B cell (primary cell): ENCODE data around the gene PARVB. TPM values are rescaled to one million over a fixed set of nuclear protein-coding genes. Genes with fewer than 3 reads are reported as not detected.

ENCODE experiments used
- ATAC-seq: fragments of 200-7000 bp; cut with Tn5 transposase; one replicate; pipeline ENCODE4 v1.10.0; 2021; ENCODE audit warnings: low read depth, mild to moderate bottlenecking, moderate number of reproducible peaks, moderate library complexity
- CTCF ChIA-PET: fragments of 350-600 bp; sonication (Branson Sonifier 250); formaldehyde crosslinking; loops from one replicate; lab custom pipeline; 2021; ENCODE audit warnings: antibody characterized with exemption, inconsistent platforms; lab: Charles Lee
- POLR2A ChIA-PET: fragments of 350-600 bp; sonication (Branson Sonifier 250); formaldehyde crosslinking; loops from one replicate; lab custom pipeline; 2021; ENCODE audit warnings: antibody characterized with exemption; lab: Charles Lee
- DNase-seq: peaks from one replicate; pipeline ENCODE4 v3.0.0; 2013
- H2AFZ ChIP-seq: 2 replicates; pipeline ENCODE4 v1.6.1; 2012; ENCODE audit warnings: mild to moderate bottlenecking, low read depth, low read length; ENCODE audit not compliant: insufficient read depth, poor library complexity, severe bottlenecking
- H3K27ac ChIP-seq, 2 donors: 1 replicate in 1 of 2; 2 replicates in 1 of 2; pipeline ENCODE4 v1.5.1; 2012 to 2013; ENCODE audit warnings: low read length in 2 of 2, mild to moderate bottlenecking in 2 of 2, moderate library complexity in 1 of 2
- H3K27me3 ChIP-seq, 4 experiments: fragments of 200-600 bp in 1 of 4; sonication (generic) in 1 of 4; replicated peaks in 1 of 4; 1 replicate in 2 of 4; 2 replicates in 2 of 4; pipeline versions ENCODE4 v1.6.1 to v1.7.0; 2013 to 2016; ENCODE audit warnings: low read length in 3 of 4, mild to moderate bottlenecking in 2 of 4, mixed read lengths in 1 of 4, moderate library complexity in 1 of 4; ENCODE audit not compliant: insufficient read depth in 4 of 4, control insufficient read depth in 3 of 4; ENCODE audit errors: control extremely low read depth in 1 of 4
- H3K36me3 ChIP-seq, 2 experiments: replicated peaks in 1 of 2; 1 replicate in 1 of 2; 2 replicates in 1 of 2; pipeline versions ENCODE4 v1.6.1 to v1.7.1; 2013; ENCODE audit warnings: low read length in 1 of 2; ENCODE audit not compliant: insufficient read depth in 2 of 2, control insufficient read depth in 1 of 2; ENCODE audit errors: control extremely low read depth in 1 of 2, extremely low read depth in 1 of 2
- H3K4me1 ChIP-seq, 2 donors: fragments of 200-600 bp in 1 of 2; sonication (generic) in 1 of 2; 1 replicate in 1 of 2; 2 replicates in 1 of 2; pipeline versions ENCODE4 v1.5.1 to v1.6.1; 2013 to 2017; ENCODE audit warnings: low read length in 2 of 2; ENCODE audit not compliant: control insufficient read depth in 2 of 2, insufficient read depth in 2 of 2
- H3K4me2 ChIP-seq: replicated peaks from 2 replicates; pipeline ENCODE3; 2012; ENCODE audit warnings: mild to moderate bottlenecking, low read depth, low read length; ENCODE audit not compliant: poor library complexity, severe bottlenecking
- H3K4me3 ChIP-seq, 5 experiments: fragments of 200-600 bp in 1 of 5; sonication (generic) in 1 of 5; 1 replicate in 3 of 5; 2 replicates in 2 of 5; pipeline versions ENCODE4 v1.5.1 to v1.7.0; 2011 to 2016; ENCODE audit warnings: low read length in 4 of 5, mild to moderate bottlenecking in 4 of 5, low read depth in 2 of 5, control low read depth in 1 of 5, moderate library complexity in 1 of 5; ENCODE audit not compliant: insufficient read depth in 1 of 5; ENCODE audit errors: control extremely low read depth in 1 of 5, extremely low read depth in 1 of 5
- H3K79me2 ChIP-seq: fragments of 200-600 bp; sonication (generic); one replicate; pipeline ENCODE4 v1.6.0; 2016; ENCODE audit warnings: low read length; ENCODE audit not compliant: control insufficient read depth, insufficient read depth
- H3K9ac ChIP-seq: fragments of 200-600 bp; sonication (generic); 2 replicates; pipeline ENCODE4 v1.6.1; 2017; ENCODE audit warnings: mild to moderate bottlenecking, low read length, moderate library complexity
- H3K9me3 ChIP-seq, 3 donors: one replicate each; pipeline versions ENCODE4 v1.6.1 to v1.7.1; 2013; ENCODE audit warnings: low read length in 2 of 3; ENCODE audit not compliant: control insufficient read depth in 2 of 3, insufficient read depth in 1 of 3; ENCODE audit errors: control extremely low read depth in 1 of 3
- H4K20me1 ChIP-seq: 2 replicates; pipeline ENCODE4 v1.6.0; 2012; ENCODE audit warnings: mild to moderate bottlenecking, low read length; ENCODE audit not compliant: insufficient read depth, control insufficient read depth, poor library complexity, severe bottlenecking
- H3K27ac Mint-ChIP-seq: one replicate; pipeline ENCODE4 v1.8.0; 2021; ENCODE audit warnings: mixed read lengths
- H3K27me3 Mint-ChIP-seq: one replicate; pipeline ENCODE4 v1.8.0; 2021; ENCODE audit warnings: mixed read lengths
- H3K4me1 Mint-ChIP-seq: one replicate; pipeline ENCODE4 v1.8.0; 2021; ENCODE audit warnings: mixed read lengths
- H3K4me3 Mint-ChIP-seq: one replicate; pipeline ENCODE4 v1.8.0; 2021; ENCODE audit warnings: mixed read lengths
- H3K9me3 Mint-ChIP-seq: one replicate; pipeline ENCODE4 v1.8.0; 2022; ENCODE audit warnings: mixed read lengths; ENCODE audit not compliant: insufficient read depth
- CTCF ChIP-seq: fragments of 200-600 bp; IDR thresholded peaks from one replicate; pipeline ENCODE4 v1.8.0; 2022; ENCODE audit warnings: antibody characterized with exemption, mild to moderate bottlenecking
- EZH2 ChIP-seq: IDR thresholded peaks from 2 replicates; pipeline ENCODE4 v1.6.1; 2012; ENCODE audit warnings: borderline replicate concordance, low read depth, mild to moderate bottlenecking, moderate library complexity, low read length; ENCODE audit not compliant: insufficient read depth, poor library complexity, severe bottlenecking
- WGBS: methylation state at CpG from one replicate; pipeline ENCODE4 v1.1.5; 2013; ENCODE audit warnings: missing lambda C conversion rate; ENCODE audit not compliant: insufficient coverage; 5-methylcytosine and 5-hydroxymethylcytosine counted together
- intact Hi-C: fragments of 100-400 bp; cut with micrococcal nuclease; formaldehyde crosslinking; loops from one replicate; pipeline ENCODE4 v1.10.0; 2022
- polyA plus RNA-seq: library from polyadenylated mRNA; depleted of rRNA; stranded (reverse); fragments of >200 nt; gene quantifications from 2 replicates; pipeline ENCODE4 v1.2.3, GENCODE V29; 2012
- total RNA-seq, 2 donors: library from RNA; stranded (reverse); fragments of 120-200 nt in 1 of 2; gene quantifications; 1 replicate in 1 of 2; 2 replicates in 1 of 2; pipeline versions ENCODE4 v1.2.3 to v1.2.4, GENCODE V29; 2013 to 2022

The PARVB gene
- total and polyA plus RNA-seq, 2 donors (not counting 1 experiment from before 2014, with no cell fraction given) = 48.0 to 49.4 TPM

DNA sequence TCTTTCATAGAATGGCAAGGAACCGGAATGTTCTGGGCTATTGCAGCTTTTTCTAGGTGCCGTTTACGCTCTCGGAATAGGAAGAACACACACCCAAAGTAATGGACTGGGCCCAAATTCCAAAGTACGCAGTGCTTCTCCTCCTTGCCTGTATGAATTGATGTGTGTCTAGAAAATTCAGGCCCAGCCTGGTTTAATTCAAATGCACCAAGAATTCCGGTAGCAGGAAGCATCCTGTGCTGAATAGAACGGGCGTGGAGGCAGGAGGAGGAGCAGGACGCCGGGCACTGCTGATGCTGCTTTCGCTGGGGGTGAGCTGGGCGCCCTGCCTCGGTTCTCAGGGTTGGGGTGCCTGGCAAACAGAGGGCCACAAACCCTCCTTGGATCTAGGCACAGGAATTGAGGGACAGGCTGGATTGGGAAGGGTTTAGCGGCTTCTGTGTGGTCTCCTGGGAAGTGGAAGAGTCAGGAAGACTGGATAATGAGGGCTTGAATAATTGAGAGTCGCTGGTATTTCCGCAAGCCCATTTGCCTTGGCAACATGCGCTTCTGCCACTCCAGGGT, 2.0 kb downstream of the PARVB start:
- peaks cover 58 to 70% of the 10 kb centered on the region in 2 donors for H3K4me1 ChIP-seq

More for the DNA sequence above, 2.0 kb downstream of the PARVB start:
- peak overlapping the region; percentile 99 for H3K4me2 ChIP-seq
- no peaks in the 10 kb centered on the region for H3K36me3 ChIP-seq
- POLR2A ChIA-PET = interaction anchor here (0.5 to 2.0 kb wide), 8 partner anchors 8 to 156 kb away, joined by 3 to 11 read pairs (median 5); partner anchors contain the start of gene PARVG
- H3K4me3 ChIP-seq = peak overlapping the region in 4 of 5 experiments; percentile 56 to 75 (median 68)
- ATAC-seq (no peak), DNase-seq (no peak)
- peak overlapping the region; percentile 99 to 100 for H3K27ac ChIP-seq
- intact Hi-C loops = loop anchor here (2.0 kb wide), 1 partner anchor 17 kb away; no protein-coding TSS in a partner anchor
- H3K4me1 Mint-ChIP-seq = peaks cover 70% of the 10 kb centered on the region
- H3K27me3 ChIP-seq = no peaks in the 10 kb centered on the region
- H3K79me2 ChIP-seq = peaks cover 51% of the 10 kb centered on the region
- WGBS = 83% methylated on average over 17 of the region's 17 CpGs
- no peaks in the 10 kb centered on the region for H3K9me3 Mint-ChIP-seq
- H3K9ac ChIP-seq = peak overlapping the region; percentile 76
- H4K20me1 ChIP-seq = peaks cover 11% of the 10 kb centered on the region
- H3K27me3 Mint-ChIP-seq = no peaks in the 10 kb centered on the region
- TF ChIP-seq CTCF (no peak), EZH2 (no peak)
- no peaks in the 10 kb centered on the region for H3K9me3 ChIP-seq
- CTCF ChIA-PET = interaction anchor here (1.0 to 1.9 kb wide), 6 partner anchors 13 to 59 kb away, joined by 3 to 29 read pairs (median 4); no protein-coding TSS in a partner anchor
- peak overlapping the region; percentile 5 for H2AFZ ChIP-seq
- H3K27ac Mint-ChIP-seq = peak overlapping the region; percentile 97
- H3K4me3 Mint-ChIP-seq = peak overlapping the region; percentile 92
